ENCODE data around the gene NIN. TPM values are rescaled to one million over a fixed set of nuclear protein-coding genes. Genes with fewer than 3 reads are reported as not detected.

Gene NIN
- total RNA-seq, 1 experiment from 2014 or later: 16.9 TPM

GRCh38 chr14:50741567-50741966, 89.4 kb downstream of the NIN start:
- Histone ChIP-seq H3K4me1 (no peaks in the 10 kb centered on the region), H3K4me3 (ENCODE audit: low read depth, low read length) (no peak overlapping the region), H3K27me3 (replicated peaks; ENCODE audit: control insufficient read depth, insufficient read depth, low read length) (no peaks in the 10 kb centered on the region), H3K36me3 (ENCODE audit: control insufficient read depth, insufficient read depth, low read length) (no peaks in the 10 kb centered on the region), H3K9me3 (no peaks in the 10 kb centered on the region)
- no peak overlapping the region for H3K4me3 Mint-ChIP-seq (ENCODE audit: unreplicated experiment)
- H3K4me1 Mint-ChIP-seq (ENCODE audit: low read depth, unreplicated experiment): no peaks in the 10 kb centered on the region
- no peaks in the 10 kb centered on the region for H3K9me3 Mint-ChIP-seq (ENCODE audit: unreplicated experiment)
- BruUV-seq (replicated peaks): no TSS peak
- no peaks in the 10 kb centered on the region for H3K36me3 Mint-ChIP-seq (ENCODE audit: insufficient read depth, unreplicated experiment)
- no peak for TF ChIP-seq CTCF (IDR thresholded peaks at IDR 0.05; ENCODE audit: insufficient read depth in 1 of 2, low read depth in 1 of 2, low read length in 1 of 2, severe bottlenecking in 1 of 2, unreplicated experiment in 1 of 2)
- no peaks in the 10 kb centered on the region for H3K27me3 Mint-ChIP-seq (ENCODE audit: insufficient read depth, unreplicated experiment)
- ChIA-PET POLR2A (no interaction called here), CTCF (no interaction called here)
- no peak for DNase-seq
- intact Hi-C loops (cut with micrococcal nuclease; ENCODE audit: unreplicated experiment): no loop called here
- no peak overlapping the region for H3K27ac Mint-ChIP-seq (ENCODE audit: unreplicated experiment)

GRCh38 chr14:50740856-50741255, 90.1 kb downstream of the NIN start:
- TF ChIP-seq CTCF (IDR thresholded peaks at IDR 0.05; ENCODE audit: insufficient read depth in 1 of 2, low read depth in 1 of 2, low read length in 1 of 2, severe bottlenecking in 1 of 2, unreplicated experiment in 1 of 2): no peak
- no peak overlapping the region for H3K4me3 Mint-ChIP-seq (ENCODE audit: unreplicated experiment)
- no peak overlapping the region for H3K27ac Mint-ChIP-seq (ENCODE audit: unreplicated experiment)
- H3K4me1 Mint-ChIP-seq (ENCODE audit: low read depth, unreplicated experiment): no peaks in the 10 kb centered on the region
- POLR2A ChIA-PET: no interaction called here
- Histone ChIP-seq H3K36me3 (ENCODE audit: control insufficient read depth, insufficient read depth, low read length) (no peaks in the 10 kb centered on the region), H3K9me3 (no peaks in the 10 kb centered on the region), H3K27me3 (replicated peaks; ENCODE audit: control insufficient read depth, insufficient read depth, low read length) (no peaks in the 10 kb centered on the region), H3K4me1 (no peaks in the 10 kb centered on the region), H3K4me3 (ENCODE audit: low read depth, low read length) (no peak overlapping the region)
- H3K27me3 Mint-ChIP-seq (ENCODE audit: insufficient read depth, unreplicated experiment): no peaks in the 10 kb centered on the region
- CTCF ChIA-PET: no interaction called here
- H3K9me3 Mint-ChIP-seq (ENCODE audit: unreplicated experiment): no peaks in the 10 kb centered on the region
- intact Hi-C loops (cut with micrococcal nuclease; ENCODE audit: unreplicated experiment): no loop called here
- no TSS peak for BruUV-seq (replicated peaks)
- no peak for DNase-seq
- no peaks in the 10 kb centered on the region for H3K36me3 Mint-ChIP-seq (ENCODE audit: insufficient read depth, unreplicated experiment)

- Mint-ChIP-seq H3K9me3 (ENCODE audit: unreplicated experiment) (no peaks in the 10 kb centered on the region), H3K4me3 (ENCODE audit: unreplicated experiment) (no peak overlapping the region), H3K27me3 (ENCODE audit: insufficient read depth, unreplicated experiment) (no peaks in the 10 kb centered on the region), H3K4me1 (ENCODE audit: low read depth, unreplicated experiment) (no peaks in the 10 kb centered on the region), H3K36me3 (ENCODE audit: insufficient read depth, unreplicated experiment) (no peaks in the 10 kb centered on the region), H3K27ac (ENCODE audit: unreplicated experiment) (no peak overlapping the region)
- Histone ChIP-seq H3K27me3 (replicated peaks; ENCODE audit: control insufficient read depth, insufficient read depth, low read length) (no peaks in the 10 kb centered on the region), H3K4me1 (no peaks in the 10 kb centered on the region), H3K4me3 (ENCODE audit: low read depth, low read length) (no peak overlapping the region), H3K9me3 (no peaks in the 10 kb centered on the region), H3K36me3 (ENCODE audit: control insufficient read depth, insufficient read depth, low read length) (no peaks in the 10 kb centered on the region)
- TF ChIP-seq CTCF (IDR thresholded peaks at IDR 0.05; ENCODE audit: insufficient read depth in 1 of 2, low read depth in 1 of 2, low read length in 1 of 2, severe bottlenecking in 1 of 2, unreplicated experiment in 1 of 2): no peak
- POLR2A ChIA-PET: no interaction called here
- DNase-seq: no peak
- CTCF ChIA-PET: no interaction called here
- intact Hi-C loops (cut with micrococcal nuclease; ENCODE audit: unreplicated experiment): no loop called here
- BruUV-seq (replicated peaks): no TSS peak
Measured at GRCh38 chr14:50739186-50739585, 91.8 kb downstream of the NIN start.
